ENCODE results near the gene ADAMTS14. TPM values are rescaled to one million over a fixed set of nuclear protein-coding genes. Genes with fewer than 3 reads are reported as not detected.

ADAMTS14 gene
- polyA plus RNA-seq, 1 donor (not counting 4 experiments of a cell fraction or from before 2014, with no cell fraction given): 0.09 TPM

GRCh38 chr10:70647086-70647485 lies 25.2 kb upstream of the ADAMTS14 start:
- Histone ChIP-seq H3K9me1 (ENCODE audit: control insufficient read depth, extremely low read depth, insufficient read depth, low read length) (no peaks in the 10 kb centered on the region), H3K4me1 (ENCODE audit: control insufficient read depth, extremely low read depth, insufficient read depth, low read length) (peaks cover 12% of the 10 kb centered on the region), H3K27ac (ENCODE audit: control insufficient read depth, insufficient read depth, low read length) (no peak overlapping the region), H3K9ac (ENCODE audit: control insufficient read depth, extremely low read depth, insufficient read depth, low read length) (no peak overlapping the region), H3K4me3 (ENCODE audit: control insufficient read depth in 2 of 3, extremely low read depth in 1 of 3, insufficient read depth in 2 of 3, low read depth in 1 of 3, low read length in 3 of 3) (no peak overlapping the region), H3K27me3 (ENCODE audit: control insufficient read depth, extremely low read depth, insufficient read depth, low read length) (peaks cover 4% of the 10 kb centered on the region), H3K4me2 (ENCODE audit: control insufficient read depth, extremely low read depth, insufficient read depth, low read depth, low read length) (no peak overlapping the region), H3K36me3 (ENCODE audit: control insufficient read depth in 2 of 2, extremely low read depth in 1 of 2, insufficient read depth in 2 of 2, low read length in 2 of 2) (no peaks in the 10 kb centered on the region), H2AFZ (ENCODE audit: control insufficient read depth, low read length) (no peak overlapping the region), H3K9me3 (ENCODE audit: control insufficient read depth, low read depth, low read length) (peaks cover 11% of the 10 kb centered on the region), H4K20me1 (ENCODE audit: control insufficient read depth, extremely low read depth, insufficient read depth, low read length) (no peaks in the 10 kb centered on the region), H3K79me2 (ENCODE audit: control insufficient read depth, insufficient read depth, low read length) (no peaks in the 10 kb centered on the region)
- dilution Hi-C loops (cut with MboI; ENCODE audit: extremely low pct_ligation_motif_present, low sequenced_read_pairs): no loop called here
- FAIRE-seq (no peak), DNase-seq (ENCODE audit: low read depth, low spot score) (no peak)
- TF ChIP-seq EZH2 (IDR thresholded peaks at IDR 0.05; ENCODE audit: low read length) (no peak), CTCF (optimal IDR thresholded peaks at IDR 0.05 in 1 of 3, IDR thresholded peaks at IDR 0.05 in 1 of 3, conservative IDR thresholded peaks at IDR 0.05 in 1 of 3; ENCODE audit: extremely low read depth in 1 of 3, insufficient read depth in 2 of 3, low read length in 3 of 3) (no peak)

- H3K4me3 ChIP-seq (ENCODE audit: control insufficient read depth in 2 of 3, extremely low read depth in 1 of 3, insufficient read depth in 2 of 3, low read depth in 1 of 3, low read length in 3 of 3): no peak overlapping the region
- dilution Hi-C loops (cut with MboI; ENCODE audit: extremely low pct_ligation_motif_present, low sequenced_read_pairs): no loop called here
- TF ChIP-seq CTCF (optimal IDR thresholded peaks at IDR 0.05 in 1 of 3, IDR thresholded peaks at IDR 0.05 in 1 of 3, conservative IDR thresholded peaks at IDR 0.05 in 1 of 3; ENCODE audit: extremely low read depth in 1 of 3, insufficient read depth in 2 of 3, low read length in 3 of 3) (no peak), EZH2 (IDR thresholded peaks at IDR 0.05; ENCODE audit: low read length) (no peak)
- FAIRE-seq (no peak), DNase-seq (ENCODE audit: low read depth, low spot score) (no peak)
- no peak overlapping the region for H2AFZ ChIP-seq (ENCODE audit: control insufficient read depth, low read length)
- no peaks in the 10 kb centered on the region for H4K20me1 ChIP-seq (ENCODE audit: control insufficient read depth, extremely low read depth, insufficient read depth, low read length)
- no peaks in the 10 kb centered on the region for H3K9me1 ChIP-seq (ENCODE audit: control insufficient read depth, extremely low read depth, insufficient read depth, low read length)
- H3K27ac ChIP-seq (ENCODE audit: control insufficient read depth, insufficient read depth, low read length): no peak overlapping the region
- H3K4me2 ChIP-seq (ENCODE audit: control insufficient read depth, extremely low read depth, insufficient read depth, low read depth, low read length): no peak overlapping the region
- no peaks in the 10 kb centered on the region for H3K36me3 ChIP-seq (ENCODE audit: control insufficient read depth in 2 of 2, extremely low read depth in 1 of 2, insufficient read depth in 2 of 2, low read length in 2 of 2)
- H3K79me2 ChIP-seq (ENCODE audit: control insufficient read depth, insufficient read depth, low read length): no peaks in the 10 kb centered on the region
- H3K27me3 ChIP-seq (ENCODE audit: control insufficient read depth, extremely low read depth, insufficient read depth, low read length): peaks cover 4% of the 10 kb centered on the region
- no peak overlapping the region for H3K9ac ChIP-seq (ENCODE audit: control insufficient read depth, extremely low read depth, insufficient read depth, low read length)
- peaks cover 24% of the 10 kb centered on the region for H3K4me1 ChIP-seq (ENCODE audit: control insufficient read depth, extremely low read depth, insufficient read depth, low read length)
- peaks cover 11% of the 10 kb centered on the region for H3K9me3 ChIP-seq (ENCODE audit: control insufficient read depth, low read depth, low read length)
Observed at GRCh38 chr10:70648427-70648826, 23.9 kb upstream of the ADAMTS14 start.
